ENCODE results near the gene NMRK1. TPM values are rescaled to one million over a fixed set of nuclear protein-coding genes. Genes with fewer than 3 reads are reported as not detected.

The NMRK1 gene
- total RNA-seq, 1 donor from 2014 or later, result 30.7 TPM

GRCh38 chr9:75067894-75068293, 20.1 kb downstream of the NMRK1 start:
- no peak for ATAC-seq

GRCh38 chr9:75065510-75065909, 22.4 kb downstream of the NMRK1 start:
- ATAC-seq (no peak), DNase-seq (ENCODE audit: low spot score) (no peak)
- intact Hi-C loops (cut with DNase I), result no loop called here

More at GRCh38 chr9:75067894-75068293, 20.1 kb downstream of the NMRK1 start:
- no peak for DNase-seq (ENCODE audit: low spot score)
- intact Hi-C loops (cut with DNase I), result no loop called here

- ATAC-seq (no peak), DNase-seq (ENCODE audit: low spot score) (no peak)
- intact Hi-C loops (cut with DNase I), result no loop called here
These were observed 23.5 kb downstream of the NMRK1 start for GRCh38 chr9:75064307-75065025.

GRCh38 chr9:75063556-75064305, 24.2 kb downstream of the NMRK1 start:
- ATAC-seq, result no peak
- intact Hi-C loops (cut with DNase I), result no loop called here

GRCh38 chr9:75061169-75061568, 26.8 kb downstream of the NMRK1 start:
- ATAC-seq, result no peak
- intact Hi-C loops (cut with DNase I), result no loop called here
- no peak for DNase-seq (ENCODE audit: low spot score)

More at GRCh38 chr9:75063556-75064305, 24.2 kb downstream of the NMRK1 start:
- DNase-seq (ENCODE audit: low spot score), result no peak

GRCh38 chr9:75054368-75055001, 33.5 kb downstream of the NMRK1 start:
- intact Hi-C loops (cut with DNase I), result no loop called here
- DNase-seq (ENCODE audit: low spot score) (no peak), ATAC-seq (no peak)

GRCh38 chr9:75053869-75054268, 34.1 kb downstream of the NMRK1 start:
- ATAC-seq, result no peak
- DNase-seq (ENCODE audit: low spot score), result no peak
- intact Hi-C loops (cut with DNase I), result no loop called here

GRCh38 chr9:75051285-75051684, 36.7 kb downstream of the NMRK1 start:
- intact Hi-C loops (cut with DNase I), result no loop called here
- DNase-seq (ENCODE audit: low spot score), result no peak
- ATAC-seq, result no peak

- ATAC-seq (no peak), DNase-seq (ENCODE audit: low spot score) (no peak)
- intact Hi-C loops (cut with DNase I), result no loop called here
These were observed 40.4 kb downstream of the NMRK1 start for GRCh38 chr9:75047506-75047905.

- intact Hi-C loops (cut with DNase I), result no loop called here
- DNase-seq (ENCODE audit: low spot score) (no peak), ATAC-seq (no peak)
These were observed 41.1 kb downstream of the NMRK1 start for GRCh38 chr9:75046725-75047345.

- DNase-seq (ENCODE audit: low spot score) (no peak), ATAC-seq (no peak)
- intact Hi-C loops (cut with DNase I), result no loop called here
These were observed 46.9 kb downstream of the NMRK1 start for GRCh38 chr9:75041041-75041440.

GRCh38 chr9:75039801-75040200, 48.2 kb downstream of the NMRK1 start:
- ATAC-seq (no peak), DNase-seq (ENCODE audit: low spot score) (no peak)
- intact Hi-C loops (cut with DNase I), result no loop called here

GRCh38 chr9:75039009-75039408, 48.9 kb downstream of the NMRK1 start:
- DNase-seq (ENCODE audit: low spot score), result no peak
- intact Hi-C loops (cut with DNase I), result no loop called here
- no peak for ATAC-seq

GRCh38 chr9:75036793-75037192, 51.2 kb downstream of the NMRK1 start:
- intact Hi-C loops (cut with DNase I), result no loop called here
- no peak for ATAC-seq
- no peak for DNase-seq (ENCODE audit: low spot score)

- ATAC-seq (no peak), DNase-seq (ENCODE audit: low spot score) (no peak)
- intact Hi-C loops (cut with DNase I), result no loop called here
These were observed 54.0 kb downstream of the NMRK1 start for GRCh38 chr9:75033791-75034473.

- DNase-seq (ENCODE audit: low spot score) (peak; percentile 74), ATAC-seq (peak; percentile 66)
- intact Hi-C loops (cut with DNase I), result loop anchor here (5.0 kb wide), 1 partner anchor 1465 kb away; no protein-coding TSS in a partner anchor
These were observed 60.5 kb downstream of the NMRK1 start for GRCh38 chr9:75027187-75028107.

- DNase-seq (ENCODE audit: low spot score) (no peak), ATAC-seq (no peak)
- intact Hi-C loops (cut with DNase I), result no loop called here
These were observed 64.1 kb downstream of the NMRK1 start for GRCh38 chr9:75023846-75024245.

GRCh38 chr9:75019654-75020053, 68.3 kb downstream of the NMRK1 start:
- intact Hi-C loops (cut with DNase I), result no loop called here
- DNase-seq (ENCODE audit: low spot score) (no peak), ATAC-seq (no peak)
